ENCODE results near the gene ANKRD31.
A peak's percentile ranks its signal among the peaks of the same experiment; 100 is the strongest.
"Not testable (repeated sequence)": the region's sequence is repeated elsewhere in the genome, so short reads cannot be mapped to it uniquely, and the experiment has no call there.

ANKRD31 gene

DNA sequence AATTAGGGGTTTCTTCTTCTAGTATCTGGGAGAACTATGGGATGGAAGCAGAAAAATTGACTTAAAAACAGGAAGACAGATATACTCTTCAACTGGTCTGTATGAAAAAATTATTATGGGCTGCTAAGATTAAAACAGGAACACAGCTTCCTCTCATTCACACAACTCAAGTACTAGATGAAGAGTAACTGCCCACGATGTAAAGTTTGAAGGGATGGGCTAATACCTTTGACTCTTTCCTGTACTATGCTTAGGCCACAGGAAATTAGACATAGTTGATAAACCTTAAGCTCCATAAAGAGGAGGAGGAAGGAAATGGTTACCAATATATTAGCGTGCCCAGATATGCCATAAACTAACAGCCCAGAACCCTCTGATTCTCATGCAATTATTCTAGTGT is 88.6 kb downstream of the ANKRD31 start:
- DNase-seq (ENCODE audit: low read depth): no peak

DNA sequence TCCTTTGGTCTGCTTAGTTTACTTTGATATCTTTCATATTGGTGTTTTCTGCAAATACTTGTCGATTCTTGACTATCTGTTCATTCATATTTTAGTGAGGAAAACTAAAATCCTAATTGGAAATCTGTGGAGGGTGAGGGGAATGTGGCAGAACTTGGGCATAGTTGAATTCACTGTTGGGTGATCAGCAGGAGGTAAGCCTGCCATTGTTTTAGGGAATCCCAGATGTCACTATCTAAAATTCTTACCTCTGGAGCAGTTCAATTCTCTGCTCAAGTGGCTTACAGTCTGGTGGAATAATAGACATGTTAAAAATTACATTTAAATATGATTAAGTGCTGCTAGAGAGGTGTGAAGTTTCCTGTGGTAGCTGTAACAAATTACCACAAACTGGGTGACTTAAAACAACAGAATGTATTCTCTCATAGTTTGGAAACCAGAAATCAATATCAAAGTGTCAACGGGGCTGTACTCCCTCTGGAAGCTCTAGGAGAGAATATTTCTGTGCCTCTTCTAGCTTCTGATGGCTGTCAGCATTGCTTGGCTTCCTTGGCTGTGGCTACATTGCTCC is 94.0 kb downstream of the ANKRD31 start:
- no peak for DNase-seq (ENCODE audit: low read depth)

GRCh38 chr5:75140277-75140676 is 96.4 kb downstream of the ANKRD31 start:
- DNase-seq (ENCODE audit: low read depth): no peak

DNA sequence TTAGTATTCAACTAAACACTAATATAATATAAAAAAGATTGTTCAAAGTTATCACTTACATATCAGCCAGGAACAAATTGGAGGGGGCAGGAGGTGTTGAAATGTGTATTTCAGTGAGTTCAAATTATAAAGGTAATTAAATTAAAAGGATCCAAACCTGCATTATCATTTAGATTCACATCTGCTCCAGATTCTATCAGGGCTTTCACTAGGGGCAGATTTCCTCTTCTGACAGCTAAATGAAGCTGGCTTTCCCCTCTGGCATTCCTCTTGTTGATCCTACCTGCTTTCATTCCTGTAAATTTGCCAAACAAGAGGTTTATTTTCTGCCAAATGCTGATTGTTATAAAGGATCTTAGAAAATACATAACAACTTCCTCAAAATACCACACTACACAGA is 98.0 kb downstream of the ANKRD31 start:
- DNase-seq (ENCODE audit: low read depth): no peak

DNA sequence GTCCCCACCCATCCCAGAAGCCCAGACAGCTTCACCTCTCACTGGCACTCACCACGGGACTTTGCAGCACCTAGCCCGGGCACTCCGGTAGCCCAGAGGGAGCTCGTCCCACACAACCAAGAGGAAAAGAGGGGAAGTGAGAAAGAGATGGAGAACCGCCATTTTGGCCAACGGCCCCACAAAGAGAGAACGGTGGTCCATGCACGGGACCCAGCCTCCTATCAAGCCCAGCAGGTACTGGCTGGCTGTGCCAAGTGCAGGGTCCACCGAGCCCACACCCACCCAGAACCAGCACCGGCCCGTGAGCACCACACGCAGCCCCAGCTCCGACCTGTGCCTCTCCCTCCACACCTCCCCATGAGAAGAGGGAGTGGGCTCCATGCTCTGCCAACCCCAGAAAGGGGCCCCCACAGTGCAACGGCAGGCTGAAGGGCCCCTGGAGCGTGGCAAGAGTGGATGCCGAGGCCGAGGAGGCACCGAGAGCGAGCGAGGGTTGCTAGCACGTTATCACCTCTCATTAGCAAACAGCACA is 105.8 kb downstream of the ANKRD31 start:
- DNase-seq (ENCODE audit: low read depth): no peak

DNA sequence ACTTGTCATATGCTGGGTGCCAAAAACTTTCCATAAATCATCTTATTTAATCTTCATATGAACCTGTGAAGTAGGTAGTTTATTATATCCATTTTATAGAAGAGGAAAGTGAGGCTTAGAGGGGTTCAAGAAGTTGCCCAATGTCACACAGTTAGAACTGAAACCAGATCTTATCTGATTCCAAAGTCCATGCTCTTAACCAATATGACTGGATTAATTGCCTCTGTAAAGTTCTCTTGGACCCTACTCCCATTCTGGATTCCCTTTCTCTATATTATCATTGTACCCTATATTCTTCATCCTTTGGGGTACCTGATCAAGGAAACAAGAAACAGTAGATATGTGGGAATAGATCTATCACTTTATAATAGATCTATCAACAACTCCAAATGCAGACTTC is 119.8 kb downstream of the ANKRD31 start:
- no peak for DNase-seq (ENCODE audit: low read depth)

GRCh38 chr5:75114311-75114710 is 122.4 kb downstream of the ANKRD31 start:
- DNase-seq (ENCODE audit: low read depth): not testable (repeated sequence)

GRCh38 chr5:75113354-75114113 is 123.1 kb downstream of the ANKRD31 start:
- no peak for DNase-seq (ENCODE audit: low read depth)

GRCh38 chr5:75108931-75109596 is 127.6 kb downstream of the ANKRD31 start:
- DNase-seq (ENCODE audit: low read depth): no peak

GRCh38 chr5:75108515-75108914 is 128.2 kb downstream of the ANKRD31 start:
- DNase-seq (ENCODE audit: low read depth): no peak

- DNase-seq (ENCODE audit: low read depth): not testable (repeated sequence)
Observed at GRCh38 chr5:75095956-75096355, 140.7 kb downstream of the ANKRD31 start.

- no peak for DNase-seq (ENCODE audit: low read depth)
Observed at GRCh38 chr5:75091597-75091996, 145.1 kb downstream of the ANKRD31 start.

- DNase-seq (ENCODE audit: low read depth): no peak
Observed at GRCh38 chr5:75089662-75090061, 147.0 kb downstream of the ANKRD31 start.

DNA sequence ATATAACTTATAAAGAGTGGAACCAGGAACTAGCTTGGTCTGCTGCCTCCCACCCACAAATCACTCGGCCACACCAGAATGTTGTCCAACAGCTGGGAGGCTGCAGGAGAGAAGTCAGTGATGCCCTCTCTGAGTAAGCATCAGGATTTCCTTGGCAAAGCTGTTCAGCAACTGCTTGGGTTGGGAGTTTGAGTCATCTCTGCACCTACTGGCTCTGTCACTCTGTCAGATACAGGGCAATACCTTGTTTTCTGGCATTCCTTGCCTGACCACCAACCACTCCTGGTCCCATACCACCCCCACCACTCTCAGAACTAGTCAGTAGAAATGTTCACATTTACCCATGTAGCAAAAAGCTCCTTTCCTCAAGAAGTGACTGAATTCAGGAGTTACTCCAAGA is 147.5 kb downstream of the ANKRD31 start:
- peak; percentile 38 for DNase-seq (ENCODE audit: low read depth)

- no peak for DNase-seq (ENCODE audit: low read depth)
Observed at GRCh38 chr5:75088648-75089047, 148.0 kb downstream of the ANKRD31 start.

DNA sequence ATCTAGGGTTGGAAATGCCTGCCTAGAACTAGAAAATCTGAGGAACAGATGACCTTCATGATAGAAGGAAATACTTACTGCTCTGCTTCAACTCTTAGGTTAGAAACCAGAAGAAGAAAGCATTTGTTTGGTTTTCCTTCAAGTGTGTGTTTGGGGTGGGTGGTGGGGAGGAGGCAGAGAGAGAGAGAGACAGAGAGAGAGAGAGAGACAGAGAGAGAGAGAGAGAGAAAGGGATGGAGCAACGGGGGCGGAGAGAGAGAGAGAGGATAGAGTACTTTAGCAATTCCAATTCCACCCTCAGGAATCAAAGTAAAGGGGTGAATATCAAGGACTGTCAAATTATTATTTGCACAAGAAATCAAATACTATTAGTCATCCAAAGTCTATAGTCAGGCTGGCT is 155.2 kb downstream of the ANKRD31 start:
- DNase-seq (ENCODE audit: low read depth): no peak

GRCh38 chr5:75079346-75079745 is 157.3 kb downstream of the ANKRD31 start:
- DNase-seq (ENCODE audit: low read depth): not testable (repeated sequence)

DNA sequence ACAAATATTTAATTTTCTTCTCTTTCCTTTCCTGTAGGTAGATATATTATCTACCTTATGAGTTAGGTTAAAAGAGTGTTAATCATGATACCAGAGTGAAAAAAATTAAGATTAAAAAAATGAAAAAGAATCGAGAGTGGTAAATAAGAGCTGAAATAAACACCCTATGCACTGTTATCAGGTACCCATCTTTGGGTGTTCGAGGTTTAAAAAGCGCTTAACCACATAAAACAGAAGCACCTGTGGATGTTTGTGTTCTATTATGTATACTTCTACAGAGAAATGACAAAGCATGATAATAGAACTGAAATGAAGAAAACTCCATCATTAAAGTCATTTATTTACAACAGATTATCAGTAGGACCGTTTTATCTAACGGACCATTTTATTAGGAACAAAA is 158.7 kb downstream of the ANKRD31 start:
- no peak for DNase-seq (ENCODE audit: low read depth)

DNA sequence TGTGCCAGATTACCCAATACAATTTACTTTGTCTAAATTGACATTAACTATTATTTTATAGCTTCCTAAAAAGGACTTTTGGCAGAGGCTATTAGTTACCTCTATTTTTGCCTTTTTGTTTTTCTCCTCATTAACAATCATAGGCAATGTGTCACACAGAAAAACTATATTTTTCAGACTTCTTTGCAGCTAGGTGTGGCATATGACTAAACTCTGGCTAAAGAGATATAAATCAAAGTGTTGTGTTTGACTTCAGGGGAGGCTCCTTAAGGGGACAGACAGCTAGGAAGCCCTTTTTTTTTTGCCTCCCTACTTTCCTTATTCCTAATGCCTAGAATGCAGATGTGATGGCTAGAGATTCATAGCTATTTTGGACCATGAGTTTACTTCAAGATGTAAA is 164.6 kb downstream of the ANKRD31 start:
- no peak for DNase-seq (ENCODE audit: low read depth)

- DNase-seq (ENCODE audit: low read depth): no peak
Observed at GRCh38 chr5:75071100-75071499, 165.6 kb downstream of the ANKRD31 start.

GRCh38 chr5:75067434-75067833 is 169.2 kb downstream of the ANKRD31 start:
- DNase-seq (ENCODE audit: low read depth): no peak

- no peak for DNase-seq (ENCODE audit: low read depth)
Observed at GRCh38 chr5:75062925-75063531, 173.7 kb downstream of the ANKRD31 start.

Measured in activated T-cell treated with anti-CD3 and anti-CD28 coated beads for 48 hours (primary cell).